Upper lobe of left lung (tissue), 6 donors: ENCODE results near the gene MLKL. TPM values are rescaled to one million over a fixed set of nuclear protein-coding genes. Genes with fewer than 3 reads are reported as not detected.
A peak's percentile ranks its signal among the peaks of the same experiment; 100 is the strongest.

Source experiments
- ATAC-seq, 2 donors: fragments of 200-7000 bp; cut with Tn5 transposase; one replicate each; pipeline ENCODE4 v1.9.1; 2022; ENCODE audit warnings: mild to moderate bottlenecking in 2 of 2, moderate library complexity in 2 of 2; ENCODE audit not compliant: low FRiP score in 2 of 2
- DNase-seq, 2 donors: peaks; one replicate each; pipeline ENCODE4 v3.0.0-alpha.2; 2019 to 2020
- H3K27ac ChIP-seq, 4 donors: fragments of 200-600 bp; sonication (generic); one replicate each; pipeline ENCODE4 v1.5.1; 2016 to 2019
- H3K27me3 ChIP-seq, 4 donors: fragments of 200-600 bp; sonication (generic); one replicate each; pipeline ENCODE4 v1.5.1; 2017 to 2019
- H3K36me3 ChIP-seq, 4 donors: fragments of 200-600 bp; sonication (generic); one replicate each; pipeline ENCODE4 v1.5.1; 2016 to 2019
- H3K4me1 ChIP-seq, 4 donors: fragments of 200-600 bp; sonication (generic); one replicate each; pipeline ENCODE4 v1.5.1; 2018 to 2019
- H3K4me3 ChIP-seq, 4 donors: fragments of 200-600 bp; sonication (generic); one replicate each; pipeline ENCODE4 v1.5.1; 2017 to 2019; ENCODE audit warnings: mild to moderate bottlenecking in 2 of 4, moderate library complexity in 1 of 4
- H3K9me3 ChIP-seq, 4 donors: fragments of 200-600 bp; sonication (generic); one replicate each; pipeline ENCODE4 v1.5.1; 2018 to 2019
- CTCF ChIP-seq, 6 experiments: fragments of 450-650 bp in 4 of 6; fragments of 200-600 bp in 2 of 6; sonication (generic) in 2 of 6; IDR thresholded peaks; one replicate each; pipeline ENCODE4 v1.5.1; 2016 to 2019; ENCODE audit warnings: antibody characterized with exemption in 6 of 6
- EP300 ChIP-seq, 4 donors: sonication (generic); formaldehyde crosslinking; IDR thresholded peaks; one replicate each; pipeline ENCODE4 v1.5.1; 2017; ENCODE audit warnings: antibody characterized with exemption in 4 of 4, control low read depth in 2 of 4
- POLR2A ChIP-seq, 4 donors: fragments of 450-650 bp; IDR thresholded peaks; one replicate each; pipeline ENCODE4 v1.5.1; 2016 to 2017; ENCODE audit warnings: antibody characterized with exemption in 4 of 4, mild to moderate bottlenecking in 2 of 4
- POLR2AphosphoS5 ChIP-seq, 2 donors: sonication (generic); formaldehyde crosslinking; IDR thresholded peaks; one replicate each; pipeline ENCODE4 v1.5.1; 2017; ENCODE audit warnings: antibody characterized with exemption in 2 of 2
- WGBS, 2 donors: methylation state at CpG; one replicate each; pipeline ENCODE4 v1.1.5; 2017 to 2018; 5-methylcytosine and 5-hydroxymethylcytosine counted together
- total RNA-seq, 6 donors: library from RNA; depleted of rRNA in 4 of 6; stranded (reverse); fragments of >200 nt in 4 of 6; gene quantifications; one replicate each; pipeline versions ENCODE4 v1.1.0 to v1.2.1, GENCODE V29; 2016 to 2021
- donor health status: DM: no; HTN: no; CAD: no; lungs with moderate emphysema.
- donor health status: DM: no; HTN: yes; CAD: no; lungs with severe emphysema.

Gene MLKL
- total RNA-seq, 6 donors from 2014 or later = 15.0 to 81.7 (median 31.6) TPM

DNA sequence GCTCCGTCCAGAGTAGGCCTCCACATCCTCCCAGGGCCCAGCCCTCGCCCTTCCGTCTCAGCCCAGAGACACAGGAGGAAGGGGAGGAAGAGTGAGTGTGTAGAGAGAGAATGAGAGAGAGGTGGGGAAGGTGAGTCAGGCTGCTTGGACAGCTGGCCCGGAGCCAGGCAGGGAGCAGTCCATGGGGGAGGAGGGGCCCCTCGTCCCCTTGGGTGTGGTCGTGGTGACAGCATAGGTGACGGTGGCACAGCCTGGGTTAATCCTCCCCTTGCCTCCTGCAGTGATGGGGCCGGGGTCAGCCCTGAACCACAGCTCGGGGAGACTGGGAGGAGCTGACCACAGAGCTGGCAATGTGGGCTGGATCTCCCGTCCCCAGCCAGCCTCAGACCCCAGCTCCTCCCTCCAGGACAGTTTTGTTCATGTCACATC lies 37.5 kb upstream of the MLKL start:
- no peaks in the 10 kb centered on the region for H3K36me3 ChIP-seq
- H3K4me3 ChIP-seq = no peak overlapping the region
- no peaks in the 10 kb centered on the region for H3K27me3 ChIP-seq
- 43 to 54% methylated on average over 7 to 9 of the region's 10 CpGs for WGBS, 2 donors
- ATAC-seq = no peak
- peak in 1 of 2 donors; percentile 51 for DNase-seq
- no peaks in the 10 kb centered on the region for H3K4me1 ChIP-seq
- H3K27ac ChIP-seq = no peak overlapping the region
- TF ChIP-seq CTCF (IDR thresholded peaks at IDR 0.05) = no peak
- TF ChIP-seq POLR2A (IDR thresholded peaks at IDR 0.05) = no peak
- no peak for TF ChIP-seq EP300 (IDR thresholded peaks at IDR 0.05)
- no peaks in the 10 kb centered on the region for H3K9me3 ChIP-seq

DNA sequence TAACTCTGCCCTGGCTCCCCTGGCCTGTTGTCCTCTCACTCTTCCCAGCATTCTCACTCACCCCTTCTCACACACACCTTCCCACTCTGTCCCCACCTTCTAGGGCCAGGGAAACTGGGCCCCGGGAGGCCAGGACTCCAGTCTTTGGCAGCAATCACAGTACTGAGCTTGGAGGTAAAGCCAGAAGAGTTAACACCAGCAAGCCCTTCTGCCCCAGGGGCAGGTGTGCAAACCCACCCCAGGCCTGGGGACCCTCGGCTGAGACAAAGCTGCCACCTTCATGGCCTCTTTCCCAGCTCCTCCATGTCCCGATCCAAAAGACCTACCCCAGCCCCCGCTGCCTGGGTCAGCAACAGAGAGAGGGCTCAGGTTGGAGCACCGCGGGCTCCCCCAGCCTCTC lies 36.9 kb upstream of the MLKL start:
- Histone ChIP-seq H3K27ac (no peak overlapping the region), H3K4me1 (no peaks in the 10 kb centered on the region), H3K27me3 (no peaks in the 10 kb centered on the region), H3K36me3 (no peaks in the 10 kb centered on the region), H3K9me3 (no peaks in the 10 kb centered on the region), H3K4me3 (no peak overlapping the region)
- no peak for TF ChIP-seq POLR2A (IDR thresholded peaks at IDR 0.05)
- TF ChIP-seq CTCF (IDR thresholded peaks at IDR 0.05) = no peak
- no peak for TF ChIP-seq POLR2AphosphoS5 (IDR thresholded peaks at IDR 0.05)
- TF ChIP-seq EP300 (IDR thresholded peaks at IDR 0.05) = no peak
- ATAC-seq (no peak), DNase-seq (no peak)
- 83 to 94% methylated on average over 5 to 6 of the region's 6 CpGs for WGBS, 2 donors

DNA sequence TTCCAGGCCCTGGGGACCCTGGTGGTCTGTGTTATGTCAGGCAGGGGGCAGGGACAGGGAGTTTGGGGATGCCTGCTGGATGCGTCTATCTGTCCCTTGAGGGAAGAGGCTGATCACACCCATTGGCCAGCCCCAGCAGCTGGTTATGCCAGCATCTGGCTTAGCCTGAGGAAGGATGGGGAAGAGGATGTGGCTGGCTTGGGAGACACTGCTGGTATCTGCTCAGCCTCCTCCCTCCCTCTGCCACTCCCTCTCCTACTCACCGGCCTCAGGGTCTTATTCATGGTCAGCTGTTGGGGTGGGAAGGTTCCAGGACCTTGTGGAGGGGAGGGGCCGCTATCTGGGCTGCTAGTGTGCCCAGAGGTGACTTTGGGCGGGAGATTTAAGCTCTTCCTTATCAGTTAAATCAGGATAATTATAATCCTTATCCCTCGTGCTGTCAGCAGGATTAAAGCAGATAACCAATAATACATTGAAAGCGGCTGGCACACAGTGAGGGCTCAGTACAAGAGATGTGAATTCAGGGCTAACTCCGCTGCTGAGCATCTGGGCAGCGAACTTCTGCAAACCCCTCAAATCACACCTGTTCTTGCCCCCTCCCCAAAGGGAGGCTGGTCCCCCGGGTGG lies 36.0 kb upstream of the MLKL start:
- TF ChIP-seq CTCF (IDR thresholded peaks at IDR 0.05) = no peak
- TF ChIP-seq EP300 (IDR thresholded peaks at IDR 0.05) = no peak
- TF ChIP-seq POLR2AphosphoS5 (IDR thresholded peaks at IDR 0.05) = no peak
- TF ChIP-seq POLR2A (IDR thresholded peaks at IDR 0.05) = no peak
- Histone ChIP-seq H3K27me3 (no peaks in the 10 kb centered on the region), H3K4me3 (no peak overlapping the region), H3K27ac (no peak overlapping the region), H3K36me3 (no peaks in the 10 kb centered on the region), H3K4me1 (no peaks in the 10 kb centered on the region), H3K9me3 (no peaks in the 10 kb centered on the region)
- WGBS, 2 donors = 78 to 83% methylated on average over 7 to 9 of the region's 9 CpGs
- ATAC-seq (no peak), DNase-seq (no peak)

- H3K9me3 ChIP-seq = no peaks in the 10 kb centered on the region
Observed at GRCh38 chr16:74735554-74735953, 34.9 kb upstream of the MLKL start.

More at GRCh38 chr16:74735554-74735953, 34.9 kb upstream of the MLKL start:
- 92 to 96% methylated on average over 3 of the region's 3 CpGs for WGBS, 2 donors
- Histone ChIP-seq H3K36me3 (no peaks in the 10 kb centered on the region), H3K4me1 (peaks cover 0 to under 1% (median 0%) of the 10 kb centered on the region in 4 donors), H3K27me3 (no peaks in the 10 kb centered on the region), H3K4me3 (no peak overlapping the region), H3K27ac (no peak overlapping the region)
- DNase-seq (no peak), ATAC-seq (no peak)
- TF ChIP-seq EP300 (IDR thresholded peaks at IDR 0.05) = no peak
- TF ChIP-seq POLR2A (IDR thresholded peaks at IDR 0.05) = no peak
- TF ChIP-seq CTCF (IDR thresholded peaks at IDR 0.05) = no peak
- no peak for TF ChIP-seq POLR2AphosphoS5 (IDR thresholded peaks at IDR 0.05)
